HG03039 (cell line): Measurements from ENCODE around the gene DGKH.
"Not testable (repeated sequence)": the region's sequence is repeated elsewhere in the genome, so short reads cannot be mapped to it uniquely, and the experiment has no call there.

Experiments used
- ATAC-seq: cut with Tn5 transposase; IDR thresholded peaks from one replicate; pipeline ENCODE4 v1.9.1; 2021; ENCODE audit warnings: mild to moderate bottlenecking, moderate library complexity; ENCODE audit not compliant: unreplicated experiment

DGKH gene

DNA sequence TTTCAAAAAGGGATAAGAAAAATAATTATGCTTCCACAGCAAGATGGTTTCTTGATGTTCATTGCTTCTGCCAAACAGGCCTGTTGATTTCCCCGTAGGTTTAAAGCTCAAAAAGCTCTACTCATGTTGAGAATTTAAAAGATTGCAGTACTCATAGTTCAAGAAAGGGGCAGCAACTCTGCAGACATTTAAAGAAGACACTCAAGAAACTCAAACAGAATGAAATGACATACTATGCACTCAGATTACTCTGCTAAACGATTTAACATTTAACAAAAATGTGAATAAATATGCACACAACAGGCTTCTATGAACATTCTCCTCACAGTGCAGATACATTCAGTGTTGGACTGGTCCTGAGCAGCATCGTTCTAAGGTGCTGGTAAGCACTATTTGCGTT is 22.7 kb downstream of the DGKH start:
- ATAC-seq = not testable (repeated sequence)

DNA sequence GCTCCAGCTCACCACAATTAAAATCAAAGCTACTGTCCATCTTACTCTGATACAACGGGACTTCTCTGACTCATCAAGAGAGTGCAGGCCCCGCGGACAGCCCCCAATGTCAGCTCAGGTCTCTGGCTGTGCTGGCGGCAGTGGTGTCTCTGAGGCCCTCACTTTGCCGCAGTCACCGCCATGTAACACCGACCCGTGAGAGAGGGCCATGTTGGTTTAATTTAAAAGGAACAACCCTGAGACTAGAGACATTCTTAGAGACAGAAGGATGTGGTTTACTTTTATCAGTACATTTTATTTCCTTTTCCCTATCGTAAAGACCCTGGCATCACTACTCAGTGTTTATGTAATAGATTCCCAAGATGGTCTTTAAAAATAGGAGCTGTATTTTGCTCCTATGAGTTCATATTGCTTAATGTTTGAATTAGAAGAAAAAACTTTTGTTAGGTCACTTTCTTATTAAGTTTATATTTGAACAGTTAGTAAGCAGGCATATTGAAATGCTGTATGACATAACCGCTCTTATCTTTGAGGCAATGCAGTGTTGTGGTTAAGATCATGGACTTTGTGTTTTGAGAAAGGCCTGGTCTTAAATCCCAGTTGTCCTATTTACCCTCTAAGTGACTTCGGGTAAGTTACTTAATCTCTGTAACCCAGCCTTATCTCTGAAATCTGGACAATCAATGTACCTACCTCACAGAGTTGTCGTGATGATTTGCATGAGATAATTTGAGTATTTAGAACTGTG is 23.4 kb downstream of the DGKH start:
- no peak for ATAC-seq

DNA sequence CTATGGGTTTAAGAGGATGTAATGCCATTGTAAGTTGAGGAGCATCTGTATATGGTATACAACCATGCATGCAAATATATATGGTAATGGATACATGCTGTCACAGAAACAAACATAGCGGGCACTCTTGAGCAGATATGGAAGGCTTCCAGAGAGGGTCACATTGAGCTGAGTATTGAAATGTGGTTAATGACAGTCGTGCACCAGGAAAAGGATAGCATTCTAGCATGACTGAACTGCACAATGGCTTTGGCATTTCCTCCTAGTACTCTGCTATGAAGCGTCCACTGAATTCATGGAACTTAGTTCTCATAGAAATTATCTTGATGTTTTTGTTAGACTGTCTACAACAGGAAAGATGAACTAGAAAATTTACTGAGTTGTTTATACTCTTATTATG is 25.2 kb downstream of the DGKH start:
- no peak for ATAC-seq

DNA sequence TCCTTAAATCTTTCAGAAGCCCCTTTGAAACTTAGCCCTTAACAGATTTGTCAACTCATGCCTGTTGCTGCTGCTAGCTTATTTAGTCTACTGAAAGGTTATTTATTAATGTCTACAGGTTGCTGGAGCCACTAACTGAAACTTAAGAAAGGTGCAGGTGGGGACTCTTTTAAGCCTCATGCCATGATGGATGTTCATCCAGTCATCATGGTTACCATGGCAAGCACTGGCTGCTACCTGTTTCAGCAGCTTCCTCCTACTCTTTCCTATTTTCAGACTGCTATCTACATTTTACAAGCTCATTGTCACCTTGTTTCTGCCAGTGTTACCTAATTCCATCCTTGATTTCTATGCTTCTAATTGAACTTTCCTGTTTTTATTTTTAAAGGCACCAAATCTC is 27.1 kb downstream of the DGKH start:
- ATAC-seq = no peak

DNA sequence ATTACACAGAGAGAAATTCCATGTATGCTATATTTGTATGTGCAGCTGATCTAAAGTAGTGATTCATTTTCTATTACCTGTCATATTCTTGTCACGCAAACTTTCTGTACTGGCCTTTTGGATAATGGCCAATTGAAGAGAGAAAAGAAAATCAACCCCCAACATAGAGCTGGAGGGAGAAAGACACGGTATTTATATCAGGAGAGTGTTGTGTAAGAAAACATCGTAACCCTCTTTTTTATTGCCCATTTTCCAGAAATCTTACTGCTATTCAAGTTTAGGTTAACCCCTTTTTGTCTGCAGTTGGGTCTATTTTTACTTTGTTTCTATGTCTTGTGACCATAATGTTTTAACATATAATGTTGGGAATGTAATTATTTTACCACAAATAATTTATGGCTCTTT is 27.9 kb downstream of the DGKH start:
- no peak for ATAC-seq

DNA sequence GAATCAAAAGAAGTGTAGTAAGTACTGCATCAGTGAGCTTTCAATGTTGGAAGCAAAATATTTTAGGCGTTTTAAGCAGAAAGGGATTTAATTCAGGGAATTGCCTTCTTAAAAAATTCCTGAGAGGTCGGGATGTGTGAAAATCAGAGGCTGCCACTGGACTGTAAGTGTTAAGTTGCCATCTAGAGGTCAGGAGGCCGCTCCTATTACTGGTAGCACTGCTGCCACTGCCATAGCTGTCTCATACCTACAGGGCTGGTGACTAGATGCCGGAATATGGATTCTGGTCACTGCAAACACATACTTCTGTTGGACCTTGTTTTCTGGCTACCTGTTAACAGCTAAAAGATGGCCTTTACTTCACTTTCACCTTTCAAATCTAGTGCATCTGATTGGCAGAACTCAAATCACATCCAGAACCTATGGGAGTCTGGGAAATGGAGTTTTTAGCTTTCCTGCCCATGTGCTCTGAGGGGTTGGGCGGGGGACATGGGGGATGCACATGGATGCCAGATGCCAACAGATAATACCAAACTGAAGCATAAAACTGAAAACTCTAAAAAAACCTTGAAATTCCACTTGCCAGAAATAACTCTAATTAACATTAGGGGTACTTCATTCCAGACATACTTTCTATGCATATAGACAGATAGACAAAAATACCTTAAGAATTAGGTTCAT is 29.8 kb downstream of the DGKH start:
- no peak for ATAC-seq

DNA sequence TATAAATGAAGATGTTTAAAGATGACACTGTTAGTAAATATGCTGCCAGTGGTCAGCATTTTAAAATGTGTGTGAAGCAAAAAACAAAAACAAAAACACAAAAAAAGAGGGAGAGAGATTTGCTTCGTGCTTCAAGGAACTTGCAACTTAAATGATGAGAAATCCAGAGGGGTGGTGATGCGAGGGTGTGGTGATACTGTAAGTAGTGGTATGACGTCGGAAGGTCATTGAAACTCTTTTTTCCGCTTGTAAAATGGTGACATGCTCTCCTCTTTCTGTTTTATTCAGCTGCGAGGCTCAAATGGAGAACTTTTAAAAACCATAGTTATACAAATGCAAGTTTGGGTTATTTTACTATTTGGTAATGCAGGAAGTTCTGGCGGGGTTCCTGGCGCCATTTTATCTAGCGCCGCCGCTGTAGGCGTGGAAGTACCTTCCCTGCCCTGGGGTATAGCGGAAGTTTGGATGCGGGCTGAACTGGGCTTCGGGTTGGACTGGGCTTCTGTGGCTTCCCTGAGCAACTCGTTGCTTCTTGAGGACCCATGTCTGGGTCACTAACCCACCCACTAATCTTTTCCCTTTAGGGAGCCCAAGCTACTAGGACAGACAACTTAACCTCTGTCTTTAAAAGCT is 34.8 kb downstream of the DGKH start:
- no peak for ATAC-seq

DNA sequence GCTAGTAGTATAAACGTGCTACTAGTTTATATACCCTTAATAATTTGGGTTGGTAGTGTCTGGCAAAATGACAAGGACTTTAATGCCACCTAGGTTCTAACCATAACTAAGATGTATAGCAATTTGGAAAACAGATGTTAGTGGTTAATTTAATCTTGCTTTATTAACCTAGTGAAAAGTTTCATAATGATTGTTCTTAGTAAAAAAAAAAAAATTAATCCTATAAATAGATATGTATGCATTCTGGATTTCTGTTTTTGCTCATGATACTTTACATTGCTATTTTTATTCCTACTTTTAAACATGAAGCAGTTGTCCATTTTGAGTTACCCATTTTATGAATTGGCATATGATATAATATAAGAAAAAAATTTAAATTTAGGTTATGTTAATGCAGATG is 36.3 kb downstream of the DGKH start:
- no peak for ATAC-seq

DNA sequence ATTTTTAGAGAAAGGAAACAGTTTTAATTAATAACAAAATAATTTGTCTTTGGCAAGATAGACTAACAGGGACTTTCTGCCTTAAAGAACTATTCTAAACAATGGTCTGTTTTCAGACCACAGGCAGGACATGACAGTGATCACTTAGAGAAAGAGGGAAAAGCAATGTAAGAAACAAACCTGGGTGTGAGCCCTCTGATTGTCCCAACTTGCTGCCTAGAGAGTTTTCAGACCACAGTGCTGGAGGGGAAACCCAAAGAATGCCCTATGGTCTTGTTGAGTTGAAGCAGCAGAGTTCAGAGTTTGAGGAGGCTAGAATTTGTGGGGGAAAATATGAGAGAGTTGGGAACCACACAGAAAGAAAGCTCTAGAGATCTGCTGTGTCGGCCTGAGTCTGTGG is 38.1 kb downstream of the DGKH start:
- ATAC-seq = no peak

DNA sequence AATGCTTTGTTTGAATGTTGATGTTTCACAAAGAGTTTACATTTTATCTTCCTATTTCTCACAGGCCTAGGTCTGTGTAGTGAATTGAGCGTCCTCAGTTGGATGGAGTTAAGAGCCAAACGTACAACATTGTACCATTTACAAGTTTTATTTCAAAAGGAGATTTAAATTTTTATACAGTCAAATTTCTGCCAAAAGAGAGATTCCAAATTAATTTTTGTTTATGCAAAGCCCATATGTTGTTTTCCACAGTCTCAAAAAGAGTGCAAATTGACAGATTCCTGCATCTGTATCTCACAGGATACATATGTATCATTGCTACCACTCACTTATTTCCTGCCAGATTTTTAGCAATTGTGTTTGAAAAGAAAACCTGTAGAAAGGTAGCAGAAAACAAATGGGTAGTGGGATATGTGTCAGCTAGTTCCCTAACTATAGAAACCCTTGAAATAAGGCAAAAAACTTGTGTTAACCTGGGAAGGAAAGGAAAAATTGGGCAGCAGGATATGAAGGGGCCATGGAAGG is 46.1 kb downstream of the DGKH start:
- ATAC-seq = no peak

DNA sequence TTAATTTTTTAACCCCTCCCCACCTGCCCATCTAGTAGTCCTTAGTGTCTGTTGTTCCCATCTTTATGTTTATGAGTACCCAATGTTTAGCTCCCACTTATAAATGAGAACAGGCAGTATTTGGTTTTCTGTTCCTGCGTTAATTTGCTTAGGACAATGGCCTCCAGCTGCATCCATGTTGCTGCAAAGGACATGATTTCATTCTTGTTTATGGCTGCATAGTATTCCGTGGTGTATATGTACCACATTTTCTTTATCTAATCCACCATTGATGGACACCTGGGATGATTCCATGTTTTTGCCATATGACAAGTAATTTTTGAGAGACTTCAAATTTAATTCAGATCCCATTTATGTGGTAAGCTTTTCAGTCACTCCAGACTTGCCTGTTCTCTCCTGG is 47.8 kb downstream of the DGKH start:
- ATAC-seq = not testable (repeated sequence)

DNA sequence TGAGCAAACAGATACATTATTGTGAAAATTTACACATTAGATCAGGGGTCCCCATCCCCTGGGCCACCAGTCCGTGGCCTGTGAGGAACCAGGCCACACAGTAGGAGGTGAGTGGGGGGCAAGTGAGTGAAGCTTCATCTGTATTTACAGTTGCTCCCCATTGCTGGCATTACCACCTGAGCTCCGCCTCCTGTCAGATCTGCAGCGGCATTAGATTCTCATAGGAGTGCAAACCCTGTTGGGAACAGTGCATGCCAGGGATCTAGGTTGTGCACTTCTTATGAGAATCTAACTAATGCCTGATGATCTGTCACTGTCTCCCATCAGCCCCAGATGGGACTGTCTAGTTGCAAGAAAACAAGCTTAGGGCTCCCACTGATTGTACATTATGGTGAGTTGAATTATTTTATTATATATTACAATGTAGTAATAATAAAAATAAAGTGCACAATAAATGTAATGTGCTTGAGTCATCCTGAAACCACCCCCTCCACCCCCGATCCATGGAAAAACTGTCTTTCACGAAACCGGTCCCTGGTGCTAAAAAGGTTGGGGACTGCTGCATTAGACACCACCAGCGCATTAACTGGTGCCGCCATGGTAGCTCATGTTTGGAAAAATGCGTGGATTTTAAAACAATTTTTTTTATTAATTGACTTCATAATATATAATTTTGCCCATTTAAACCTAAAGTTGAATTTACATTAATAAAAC is 51.7 kb downstream of the DGKH start:
- no peak for ATAC-seq

DNA sequence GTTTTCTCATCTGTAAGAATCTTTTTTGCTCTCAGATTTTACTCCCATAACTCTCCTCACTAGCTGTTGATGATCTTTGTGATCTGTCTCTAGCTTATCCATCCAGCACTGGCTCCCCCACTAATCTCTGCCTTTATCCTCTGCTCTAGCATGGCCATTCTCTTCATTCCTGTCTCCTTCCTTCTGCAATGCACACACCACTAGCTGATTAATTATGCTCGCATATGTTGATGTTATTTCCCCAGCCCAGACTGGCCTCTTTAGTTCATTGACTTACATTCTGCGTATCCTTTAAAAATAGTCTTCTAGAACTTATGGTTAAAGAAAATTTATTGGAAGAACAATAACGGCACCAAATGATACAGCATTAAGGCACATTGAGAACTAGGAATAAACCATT is 52.5 kb downstream of the DGKH start:
- ATAC-seq = no peak

DNA sequence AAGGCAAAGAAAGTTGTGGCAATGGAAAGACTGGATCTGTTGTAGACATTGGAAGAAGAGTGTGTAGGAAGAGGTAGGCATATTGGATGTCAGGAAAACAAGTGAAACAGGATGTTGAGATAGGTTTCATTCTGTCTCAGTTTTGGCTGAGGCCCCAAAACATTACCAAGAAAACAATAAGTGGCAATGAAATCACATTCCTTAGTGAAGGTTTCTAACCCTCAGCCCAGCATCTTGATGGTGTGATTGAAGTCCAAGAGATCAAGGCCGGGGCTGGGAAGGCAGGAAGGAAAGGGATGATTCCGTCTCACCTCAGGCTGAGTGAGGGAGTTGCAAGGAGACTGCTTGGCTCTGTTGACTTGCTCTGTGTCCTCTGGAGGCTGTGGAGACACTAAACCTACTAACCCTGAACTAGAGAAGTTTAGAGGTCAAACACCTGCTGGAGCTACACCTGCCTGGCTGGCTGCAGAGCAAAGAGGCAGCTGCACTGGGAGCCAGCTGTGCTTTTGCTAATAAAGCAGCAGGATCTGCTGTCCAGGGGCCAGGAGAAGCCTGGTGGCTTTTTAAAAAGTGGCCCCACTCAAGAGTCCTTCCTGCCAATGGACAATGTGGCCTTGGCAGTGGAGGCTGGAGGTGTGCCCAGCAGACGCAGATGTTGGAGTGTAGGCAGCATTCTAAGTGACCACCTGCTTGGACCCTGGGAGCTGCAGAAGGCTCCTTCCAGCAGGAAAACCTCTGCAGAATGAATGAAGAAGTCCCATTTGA is 53.6 kb downstream of the DGKH start:
- no peak for ATAC-seq

DNA sequence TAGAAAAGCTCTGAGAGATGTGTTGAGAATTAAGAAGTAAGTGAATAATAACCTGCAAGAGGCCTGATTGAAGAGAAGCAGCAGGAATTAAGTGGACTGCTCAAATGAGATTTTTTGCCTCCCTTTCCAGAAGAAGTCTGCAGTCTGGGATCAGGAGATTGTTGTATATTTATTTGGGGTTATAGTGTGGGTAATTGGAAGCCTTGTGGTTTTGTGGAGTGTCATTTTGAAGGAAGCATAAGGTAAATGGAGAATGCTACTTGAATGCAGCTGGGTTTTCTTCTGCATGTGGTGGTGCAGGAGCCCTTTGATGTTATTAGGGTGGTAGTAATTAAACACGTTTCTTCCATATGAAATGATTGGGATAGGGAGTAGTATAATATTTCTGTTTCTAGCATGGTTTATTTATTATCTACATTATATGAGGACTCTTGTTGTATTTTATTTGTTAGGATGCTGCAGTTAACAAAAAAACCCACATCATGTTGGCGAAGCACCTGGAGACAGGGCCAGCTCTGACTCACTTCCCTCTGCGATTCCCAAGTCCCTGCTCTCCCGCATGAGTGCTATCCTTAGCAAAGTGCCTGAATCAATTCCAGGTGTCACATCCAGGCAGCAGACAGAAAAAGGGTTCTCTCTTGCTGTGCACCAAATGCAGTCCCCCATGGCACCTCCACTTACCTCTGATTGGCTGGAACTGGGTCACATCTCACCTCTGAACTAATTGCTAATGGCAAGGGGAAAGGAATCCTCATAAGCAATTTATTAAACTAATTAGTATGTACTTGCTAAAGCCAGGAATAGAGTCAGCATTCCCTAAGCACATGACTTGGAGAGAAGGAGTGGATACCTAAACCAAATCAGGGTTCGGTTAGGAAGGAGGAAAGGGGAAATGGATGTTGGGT is 54.8 kb downstream of the DGKH start:
- ATAC-seq = no peak

DNA sequence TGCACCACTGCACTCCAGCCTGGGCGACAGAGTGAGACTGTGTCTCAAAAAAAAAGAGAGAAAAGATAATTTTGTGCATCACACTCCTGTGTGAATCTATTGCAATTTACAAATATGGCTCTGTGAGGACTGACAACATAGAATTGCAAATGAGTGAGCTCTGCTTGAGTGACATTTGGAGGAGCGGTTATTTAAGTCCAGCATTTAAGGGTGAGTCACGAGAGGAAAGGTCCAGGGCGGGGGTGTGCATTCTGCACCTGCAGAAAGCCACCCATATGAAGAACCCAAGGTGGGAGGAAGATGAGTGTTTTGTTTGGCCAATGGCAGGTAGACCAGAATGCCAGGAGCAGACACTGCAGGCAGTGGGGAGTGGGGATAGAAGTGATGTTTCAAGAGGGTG is 58.5 kb downstream of the DGKH start:
- no peak for ATAC-seq

DNA sequence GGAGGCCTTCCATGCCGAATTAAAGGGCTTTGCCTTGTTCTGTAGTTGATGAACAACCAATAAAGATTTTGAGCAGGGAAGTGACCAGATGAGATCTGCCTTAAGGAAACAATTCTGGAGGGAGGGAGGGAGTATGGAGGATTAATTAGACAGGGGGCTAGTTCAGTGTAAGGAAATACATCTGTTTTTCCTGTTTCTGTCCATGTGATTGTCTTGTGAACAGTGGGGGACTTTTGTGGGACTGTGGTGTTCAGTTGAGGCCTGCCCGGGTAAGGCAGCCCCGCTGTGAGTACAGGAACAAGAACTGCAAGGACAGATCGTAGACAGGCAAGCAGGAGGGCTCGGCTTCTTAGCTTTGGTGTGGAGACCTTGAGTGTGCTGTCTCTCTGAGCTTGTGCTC is 59.0 kb downstream of the DGKH start:
- ATAC-seq = no peak

DNA sequence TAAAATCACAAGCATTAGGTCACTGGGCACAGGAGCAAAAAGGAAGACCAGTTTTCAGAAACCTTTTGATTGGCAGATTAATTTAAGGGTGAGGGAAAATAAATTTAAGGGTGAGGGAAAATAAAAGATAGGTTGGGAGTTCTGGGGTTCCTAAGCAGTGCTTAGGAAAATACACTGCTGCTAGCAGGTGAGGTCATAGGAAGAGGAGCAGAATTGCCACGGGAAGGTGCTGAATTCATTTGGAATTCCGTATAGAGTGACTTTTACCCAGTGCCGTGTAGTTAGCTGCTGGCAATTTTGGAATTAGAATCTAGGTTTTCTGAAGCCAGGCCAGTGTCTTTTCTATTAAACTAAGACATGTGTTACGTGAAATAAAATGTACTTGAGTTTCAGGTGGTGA is 59.8 kb downstream of the DGKH start:
- ATAC-seq = no peak

DNA sequence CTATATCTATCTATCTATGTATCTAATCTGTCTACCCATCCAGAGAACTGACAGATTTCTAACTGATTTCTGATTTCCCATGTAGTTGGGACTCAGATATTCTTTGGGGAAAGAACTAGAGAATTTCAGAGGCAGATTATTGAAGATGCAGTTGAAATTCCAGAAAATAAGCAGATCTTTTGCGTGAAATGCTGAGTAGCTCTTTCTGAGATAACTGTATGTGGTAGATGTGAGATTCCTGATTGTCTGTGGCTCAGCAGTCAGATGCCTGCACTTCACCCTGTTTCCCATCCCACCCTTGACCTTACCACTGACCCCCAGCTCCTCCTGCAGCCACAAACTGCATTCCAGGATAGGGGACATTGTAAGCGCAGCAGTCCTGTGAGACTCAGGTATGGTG is 61.5 kb downstream of the DGKH start:
- no peak for ATAC-seq
